ENCODE measurements around the gene CENPM. TPM values are rescaled to one million over a fixed set of nuclear protein-coding genes. Genes with fewer than 3 reads are reported as not detected.
"Not testable (repeated sequence)": the region's sequence is repeated elsewhere in the genome, so short reads cannot be mapped to it uniquely, and the experiment has no call there.

The CENPM gene
- total and polyA plus RNA-seq, 2 donors (not counting 3 experiments of a cell fraction or from before 2014, with no cell fraction given), result 34.5 to 37.4 TPM

GRCh38 chr22:41948928-41949296 is 2.0 kb upstream of the CENPM start:
- H3K27me3 ChIP-seq (ENCODE audit: control insufficient read depth in 2 of 2, insufficient read depth in 2 of 2, low read length in 2 of 2); H3K79me2 ChIP-seq (ENCODE audit: control insufficient read depth, insufficient read depth, low read length); intact Hi-C loops (cut with micrococcal nuclease); DNase-seq (ENCODE audit: low read depth, low spot score); BruUV-seq (replicated peaks); H3K9me1 ChIP-seq (replicated peaks; ENCODE audit: control insufficient read depth, extremely low read depth, insufficient read depth, low read length); H3K4me2 ChIP-seq (ENCODE audit: insufficient read depth, low read length); H2AFZ ChIP-seq (ENCODE audit: low read depth, low read length); H3K4me3 ChIP-seq (replicated peaks in 1 of 3; ENCODE audit: insufficient read depth in 1 of 3, low read depth in 1 of 3, low read length in 3 of 3); H4K20me1 ChIP-seq (replicated peaks; ENCODE audit: control insufficient read depth, extremely low read depth, insufficient read depth, low read length); POLR2A ChIA-PET; dilution Hi-C loops (cut with MboI; ENCODE audit: extremely low pct_ligation_motif_present, low sequenced_read_pairs); H3K36me3 ChIP-seq (ENCODE audit: control insufficient read depth in 2 of 2, extremely low read depth in 1 of 2, insufficient read depth in 2 of 2, low read length in 2 of 2); H3K9ac ChIP-seq (replicated peaks; ENCODE audit: extremely low read depth, insufficient read depth, low read length); H3K27ac ChIP-seq (ENCODE audit: insufficient read depth, low read depth, low read length); FAIRE-seq; H3K9me3 ChIP-seq (replicated peaks; ENCODE audit: control insufficient read depth, insufficient read depth, low read length): not testable (repeated sequence)
- CTCF ChIA-PET, result interaction anchor here (0.9 to 2.0 kb wide), 2 partner anchors 8 to 13 kb away, joined by 3 to 7 read pairs; no protein-coding TSS in a partner anchor
- peaks cover 24% of the 10 kb centered on the region for H3K4me1 ChIP-seq (ENCODE audit: control insufficient read depth, extremely low read depth, insufficient read depth, low read length)

GRCh38 chr22:41948142-41948541 is 1.2 kb upstream of the CENPM start:
- Histone ChIP-seq H3K9ac (replicated peaks; ENCODE audit: extremely low read depth, insufficient read depth, low read length) (no peak overlapping the region), H3K27ac (ENCODE audit: insufficient read depth, low read depth, low read length) (no peak overlapping the region), H4K20me1 (replicated peaks; ENCODE audit: control insufficient read depth, extremely low read depth, insufficient read depth, low read length) (no peaks in the 10 kb centered on the region), H3K4me3 (replicated peaks in 1 of 3; ENCODE audit: insufficient read depth in 1 of 3, low read depth in 1 of 3, low read length in 3 of 3) (no peak overlapping the region), H3K4me2 (ENCODE audit: insufficient read depth, low read length) (no peak overlapping the region), H3K9me3 (replicated peaks; ENCODE audit: control insufficient read depth, insufficient read depth, low read length) (no peaks in the 10 kb centered on the region), H3K4me1 (ENCODE audit: control insufficient read depth, extremely low read depth, insufficient read depth, low read length) (peaks cover 32% of the 10 kb centered on the region), H3K79me2 (ENCODE audit: control insufficient read depth, insufficient read depth, low read length) (peaks cover 5% of the 10 kb centered on the region), H3K9me1 (replicated peaks; ENCODE audit: control insufficient read depth, extremely low read depth, insufficient read depth, low read length) (no peaks in the 10 kb centered on the region), H3K36me3 (ENCODE audit: control insufficient read depth in 2 of 2, extremely low read depth in 1 of 2, insufficient read depth in 2 of 2, low read length in 2 of 2) (no peaks in the 10 kb centered on the region), H2AFZ (ENCODE audit: low read depth, low read length) (no peak overlapping the region), H3K27me3 (ENCODE audit: control insufficient read depth in 2 of 2, insufficient read depth in 2 of 2, low read length in 2 of 2) (no peaks in the 10 kb centered on the region)
- dilution Hi-C loops (cut with MboI; ENCODE audit: extremely low pct_ligation_motif_present, low sequenced_read_pairs), result no loop called here
- ChIA-PET CTCF (interaction anchor here (2.4 kb wide), 1 partner anchor 22 kb away, joined by 22 read pairs; the partner anchor contains the start of gene TNFRSF13C), POLR2A (interaction anchor here (0.6 kb wide), 1 partner anchor 143 kb away, joined by 3 read pairs; the partner anchor contains the start of gene NDUFA6)
- DNase-seq (ENCODE audit: low read depth, low spot score) (no peak), FAIRE-seq (no peak)
- BruUV-seq (replicated peaks), result no TSS peak
- TF ChIP-seq FOS (IDR thresholded peaks at IDR 0.05; ENCODE audit: borderline replicate concordance, insufficient read depth, low read length) (no peak), CTCF (IDR thresholded peaks at IDR 0.05; ENCODE audit: extremely low read depth in 1 of 2, insufficient read depth in 1 of 2, low read depth in 1 of 2, low read length in 2 of 2) (no peak), GATA2 (IDR thresholded peaks at IDR 0.05; ENCODE audit: insufficient read depth, insufficient read length, low read depth, low read length) (no peak)
- intact Hi-C loops (cut with micrococcal nuclease), result no loop called here
